ENCODE data around the gene FILIP1. TPM values are rescaled to one million over a fixed set of nuclear protein-coding genes. Genes with fewer than 3 reads are reported as not detected.

Gene FILIP1
- polyA plus RNA-seq, 2 of the 4 experiments (the other 2 are of a cell fraction): 2.3 to 15.6 TPM

GRCh38 chr6:75460681-75461080 is 32.9 kb downstream of the FILIP1 start:
- no peak for FAIRE-seq

GRCh38 chr6:75458895-75459294 is 34.7 kb downstream of the FILIP1 start:
- WGBS (ENCODE audit: missing lambda C conversion rate): 2% methylated on average over 4 of the region's 4 CpGs
- no peak overlapping the region for H3K4me3 ChIP-seq
- peak overlapping the region; percentile 77 for H3K4me2 ChIP-seq
- ChIA-PET POLR2A (interaction anchor here (1.2 kb wide), 1 partner anchor 66 kb away, joined by 5 read pairs; no protein-coding TSS in a partner anchor), CTCF (no interaction called here)
- DNase-seq (ENCODE audit: low read depth in 1 of 2, low spot score in 1 of 2) (peak; percentile 49 to 94), ATAC-seq (peak; percentile 94), FAIRE-seq (no peak)
- peaks cover 72% of the 10 kb centered on the region for H3K4me1 ChIP-seq
- no peaks in the 10 kb centered on the region for H3K9me3 ChIP-seq
- H3K27ac ChIP-seq: peak overlapping the region; percentile 86 to 92
- TF ChIP-seq RCOR1 (IDR thresholded peaks at IDR 0.05; ENCODE audit: low read depth, low read length) (no peak), MAFK (IDR thresholded peaks at IDR 0.05; ENCODE audit: partially characterized antibody) (no peak), EHF (CRISPR knock-in tag; IDR thresholded peaks at IDR 0.05) (no peak), JUN (IDR thresholded peaks at IDR 0.05) (peak; percentile 92 to 94), HOXA7 (CRISPR knock-in tag; IDR thresholded peaks at IDR 0.05) (no peak), NFE2L2 (conservative IDR thresholded peaks at IDR 0.05; ENCODE audit: low read length) (no peak), PBX3 (IDR thresholded peaks at IDR 0.05) (peak; percentile 68), SMC3 (IDR thresholded peaks at IDR 0.05) (peak; percentile 55), RARB (CRISPR knock-in tag; IDR thresholded peaks at IDR 0.05) (0 out of 2 replicates have a peak, but pooled peaks have one; percentile 37), NPAS2 (CRISPR knock-in tag; IDR thresholded peaks at IDR 0.05; ENCODE audit: borderline replicate concordance) (no peak), MAX (IDR thresholded peaks at IDR 0.05) (peak; percentile 40; the same call in 1 of the 2 replicates), CEBPB (IDR thresholded peaks at IDR 0.05) (peak; percentile 89 to 93; a peak in 3 of 4 replicates), CHD2 (IDR thresholded peaks at IDR 0.05; ENCODE audit: low read length, partially characterized antibody) (no peak)

More at GRCh38 chr6:75460681-75461080, 32.9 kb downstream of the FILIP1 start:
- Histone ChIP-seq H3K4me1 (peaks cover 56% of the 10 kb centered on the region), H3K27ac (peak overlapping the region; percentile 74 to 92), H3K4me2 (peak overlapping the region; percentile 77; the same call in 2 of the 3 replicates), H3K4me3 (no peak overlapping the region), H3K9me3 (no peaks in the 10 kb centered on the region)
- ATAC-seq (no peak), DNase-seq (ENCODE audit: low read depth in 1 of 2, low spot score in 1 of 2) (no peak)
- TF ChIP-seq BCL3 (IDR thresholded peaks at IDR 0.05) (no peak), MAFK (IDR thresholded peaks at IDR 0.05; ENCODE audit: partially characterized antibody) (no peak), CHD4 (IDR thresholded peaks at IDR 0.05; ENCODE audit: borderline replicate concordance) (no peak), EHF (CRISPR knock-in tag; IDR thresholded peaks at IDR 0.05) (no peak), ATOH8 (CRISPR knock-in tag; IDR thresholded peaks at IDR 0.05; ENCODE audit: low read depth) (no peak), CBX8 (IDR thresholded peaks at IDR 0.05) (no peak), SREBF2 (IDR thresholded peaks at IDR 0.05) (no peak), TFCP2L1 (CRISPR knock-in tag; IDR thresholded peaks at IDR 0.05) (no peak), HEYL (CRISPR knock-in tag; IDR thresholded peaks at IDR 0.05) (no peak), EHMT2 (IDR thresholded peaks at IDR 0.05; ENCODE audit: low read depth) (no peak), ELK1 (IDR thresholded peaks at IDR 0.05; ENCODE audit: low read depth, low read length) (no peak), CEBPB (IDR thresholded peaks at IDR 0.05) (no peak), RNF2 (IDR thresholded peaks at IDR 0.05; ENCODE audit: borderline replicate concordance, low read depth) (no peak), ZFP36 (IDR thresholded peaks at IDR 0.05; ENCODE audit: borderline replicate concordance, partially characterized antibody) (no peak), REST (IDR thresholded peaks at IDR 0.05) (no peak)
- POLR2A ChIA-PET: interaction anchor here (0.6 kb wide), 2 partner anchors 157 to 175 kb away, joined by 3 read pairs; no protein-coding TSS in a partner anchor
- CTCF ChIA-PET: no interaction called here
- 7% methylated on average over 2 of the region's 2 CpGs for WGBS (ENCODE audit: missing lambda C conversion rate)

Data from A549 (cell line).